Keratinocyte (primary cell): ENCODE results near the gene PRM2. TPM values are rescaled to one million over a fixed set of nuclear protein-coding genes. Genes with fewer than 3 reads are reported as not detected.

Source experiments
- DNase-seq: peaks from one replicate; pipeline ENCODE4 v3.0.0-alpha.2; 2011; ENCODE audit warnings: low read depth, missing footprints, low spot score
- FAIRE-seq: peaks from 2 replicates; lab custom pipeline; 2011; peaks lifted over from hg19 to GRCh38; lab: Jason Lieb, UNC
- H2AFZ ChIP-seq: 2 replicates; pipeline ENCODE4 v1.6.0; 2012; ENCODE audit warnings: low read length, control low read depth, inconsistent platforms; ENCODE audit not compliant: control insufficient read depth
- H3K27ac ChIP-seq: 2 replicates; pipeline ENCODE4 v1.5.1; 2011; ENCODE audit warnings: low read length; ENCODE audit not compliant: control insufficient read depth, insufficient read depth
- H3K27me3 ChIP-seq: 3 replicates; pipeline ENCODE4 v1.6.0; 2011; ENCODE audit warnings: low read length; ENCODE audit not compliant: control insufficient read depth, insufficient read depth; ENCODE audit errors: extremely low read depth
- H3K36me3 ChIP-seq, 2 experiments: 2 replicates in 1 of 2; 3 replicates in 1 of 2; pipeline ENCODE4 v1.5.1; 2011; ENCODE audit warnings: low read length in 2 of 2, mild to moderate bottlenecking in 1 of 2; ENCODE audit not compliant: control insufficient read depth in 2 of 2, insufficient read depth in 2 of 2; ENCODE audit errors: extremely low read depth in 1 of 2
- H3K4me1 ChIP-seq: 3 replicates; pipeline ENCODE4 v1.5.1; 2011; ENCODE audit warnings: low read length; ENCODE audit not compliant: control insufficient read depth, insufficient read depth; ENCODE audit errors: extremely low read depth
- H3K4me2 ChIP-seq: 3 replicates; pipeline ENCODE4 v1.6.0; 2011; ENCODE audit warnings: low read depth, low read length; ENCODE audit not compliant: control insufficient read depth, insufficient read depth; ENCODE audit errors: extremely low read depth
- H3K4me3 ChIP-seq, 3 experiments: fragments of 200-600 bp in 1 of 3; sonication (generic) in 1 of 3; 2 replicates in 2 of 3; 3 replicates in 1 of 3; pipeline ENCODE4 v1.5.1; 2011 to 2016; ENCODE audit warnings: low read length in 3 of 3, mild to moderate bottlenecking in 3 of 3, control low read depth in 2 of 3, inconsistent platforms in 1 of 3, low read depth in 1 of 3, mixed read lengths in 1 of 3, mixed run types in 1 of 3, moderate library complexity in 1 of 3; ENCODE audit not compliant: control insufficient read depth in 2 of 3, insufficient read depth in 2 of 3; ENCODE audit errors: extremely low read depth in 1 of 3
- H3K79me2 ChIP-seq: 2 replicates; pipeline ENCODE4 v1.6.0; 2012; ENCODE audit warnings: low read length; ENCODE audit not compliant: control insufficient read depth, insufficient read depth
- H3K9ac ChIP-seq: 3 replicates; pipeline ENCODE4 v1.6.0; 2011; ENCODE audit warnings: low read length; ENCODE audit not compliant: control insufficient read depth, insufficient read depth; ENCODE audit errors: extremely low read depth
- H3K9me1 ChIP-seq: 3 replicates; pipeline ENCODE4 v1.6.0; 2011; ENCODE audit warnings: low read length; ENCODE audit not compliant: control insufficient read depth, insufficient read depth; ENCODE audit errors: extremely low read depth
- H3K9me3 ChIP-seq: 2 replicates; pipeline ENCODE4 v1.5.1; 2012; ENCODE audit warnings: low read depth, low read length; ENCODE audit not compliant: control insufficient read depth
- H4K20me1 ChIP-seq: 3 replicates; pipeline ENCODE4 v1.6.0; 2011; ENCODE audit warnings: low read length; ENCODE audit not compliant: control insufficient read depth, insufficient read depth; ENCODE audit errors: extremely low read depth
- EZH2 ChIP-seq: IDR thresholded peaks from one replicate; pipeline ENCODE4 v1.6.1; 2012; ENCODE audit warnings: inconsistent platforms, mild to moderate bottlenecking, low read length, moderate library complexity
- dilution Hi-C: fragments of 300-500 bp; cut with MboI; formaldehyde crosslinking; loops from one replicate; pipeline ENCODE4 v1.7.0; 2020; ENCODE audit warnings: low sequenced_read_pairs; ENCODE audit not compliant: extremely low pct_ligation_motif_present
- polyA plus RNA-seq, 5 experiments: library from polyadenylated mRNA; depleted of rRNA in 3 of 5; stranded (reverse) in 3 of 5; stranded (forward) in 1 of 5; unstranded in 1 of 5; fragments of >200 nt; gene quantifications; 1 replicate in 1 of 5; 2 replicates in 3 of 5; 3 replicates in 1 of 5; pipeline versions ENCODE4 v1.2.1 to v1.2.3, GENCODE V29; 2011 to 2012; ENCODE audit warnings: missing spikeins in 2 of 5, low read depth in 1 of 5, low replicate concordance in 1 of 5
- TF ChIP-seq, protein P1 (sequence below), 3 experiments: IDR thresholded peaks in 1 of 3; conservative IDR thresholded peaks in 1 of 3; optimal IDR thresholded peaks in 1 of 3; 2 replicates in 2 of 3; 3 replicates in 1 of 3; pipeline versions ENCODE3 to v1.5.1; 2011; ENCODE audit warnings: low read length in 3 of 3, mild to moderate bottlenecking in 3 of 3, moderate library complexity in 2 of 3, control low read depth in 1 of 3, inconsistent platforms in 1 of 3; ENCODE audit not compliant: insufficient read depth in 2 of 3; ENCODE audit errors: extremely low read depth in 1 of 3

Gene PRM2
- polyA plus RNA-seq, 1 donor (not counting 4 experiments of a cell fraction or from before 2014, with no cell fraction given), result not detected

- no peaks in the 10 kb centered on the region for H3K79me2 ChIP-seq
- H3K9me3 ChIP-seq, result no peaks in the 10 kb centered on the region
- no peaks in the 10 kb centered on the region for H3K36me3 ChIP-seq
- H3K4me1 ChIP-seq, result peaks cover 14% of the 10 kb centered on the region
- dilution Hi-C loops, result no loop called here
- no peak for DNase-seq
- H3K4me2 ChIP-seq, result no peak overlapping the region
- no peak overlapping the region for H3K27ac ChIP-seq
- H3K9me1 ChIP-seq, result no peaks in the 10 kb centered on the region
- H3K27me3 ChIP-seq, result no peaks in the 10 kb centered on the region
- H2AFZ ChIP-seq, result no peak overlapping the region
- H4K20me1 ChIP-seq, result no peaks in the 10 kb centered on the region
- no peak for FAIRE-seq
- no peak overlapping the region for H3K9ac ChIP-seq
- no peak overlapping the region for H3K4me3 ChIP-seq
- TF ChIP-seq EZH2, result no peak
- TF ChIP-seq, protein P1, sequence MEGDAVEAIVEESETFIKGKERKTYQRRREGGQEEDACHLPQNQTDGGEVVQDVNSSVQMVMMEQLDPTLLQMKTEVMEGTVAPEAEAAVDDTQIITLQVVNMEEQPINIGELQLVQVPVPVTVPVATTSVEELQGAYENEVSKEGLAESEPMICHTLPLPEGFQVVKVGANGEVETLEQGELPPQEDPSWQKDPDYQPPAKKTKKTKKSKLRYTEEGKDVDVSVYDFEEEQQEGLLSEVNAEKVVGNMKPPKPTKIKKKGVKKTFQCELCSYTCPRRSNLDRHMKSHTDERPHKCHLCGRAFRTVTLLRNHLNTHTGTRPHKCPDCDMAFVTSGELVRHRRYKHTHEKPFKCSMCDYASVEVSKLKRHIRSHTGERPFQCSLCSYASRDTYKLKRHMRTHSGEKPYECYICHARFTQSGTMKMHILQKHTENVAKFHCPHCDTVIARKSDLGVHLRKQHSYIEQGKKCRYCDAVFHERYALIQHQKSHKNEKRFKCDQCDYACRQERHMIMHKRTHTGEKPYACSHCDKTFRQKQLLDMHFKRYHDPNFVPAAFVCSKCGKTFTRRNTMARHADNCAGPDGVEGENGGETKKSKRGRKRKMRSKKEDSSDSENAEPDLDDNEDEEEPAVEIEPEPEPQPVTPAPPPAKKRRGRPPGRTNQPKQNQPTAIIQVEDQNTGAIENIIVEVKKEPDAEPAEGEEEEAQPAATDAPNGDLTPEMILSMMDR (optimal IDR thresholded peaks at IDR 0.05 in 1 of 3, IDR thresholded peaks at IDR 0.05 in 1 of 3, conservative IDR thresholded peaks at IDR 0.05 in 1 of 3; ENCODE audit: extremely low read depth in 1 of 3, insufficient read depth in 2 of 3, low read length in 3 of 3), result no peak
Measured at GRCh38 chr16:11298143-11298900, 22.0 kb upstream of the PRM2 start.

DNA sequence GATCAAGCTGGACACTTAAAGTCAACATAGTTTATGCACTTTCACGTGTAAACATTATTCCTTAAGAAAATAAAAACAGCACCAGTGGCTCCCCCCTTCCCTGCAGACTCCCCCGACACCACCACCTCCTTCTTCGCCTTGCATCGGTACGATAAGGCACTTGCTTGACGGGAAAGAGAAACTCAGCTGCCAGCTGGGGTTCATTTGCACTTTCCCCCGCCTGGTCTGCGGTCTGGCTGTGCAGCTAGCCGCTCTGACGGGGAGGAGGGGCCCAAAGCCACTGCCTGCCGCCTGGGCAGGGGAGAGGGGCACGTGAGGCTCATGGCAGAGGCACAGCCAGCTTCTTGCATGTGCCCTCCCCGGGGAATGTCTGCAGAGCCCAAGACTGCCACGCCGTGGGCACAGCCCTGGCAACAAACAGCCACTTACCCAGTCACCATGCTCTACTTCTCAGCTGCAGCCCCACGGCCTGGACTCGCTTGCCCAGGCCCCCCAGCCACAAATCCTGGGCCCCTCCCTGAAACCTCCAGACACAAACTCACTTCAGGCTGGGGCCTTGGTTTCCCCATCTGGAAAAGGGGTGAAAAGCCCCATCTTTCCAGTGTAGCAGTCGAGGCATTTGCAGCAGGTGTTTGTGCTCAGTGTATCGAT is 21.3 kb upstream of the PRM2 start:
- Histone ChIP-seq H4K20me1 (no peaks in the 10 kb centered on the region), H3K79me2 (no peaks in the 10 kb centered on the region), H3K9me3 (no peaks in the 10 kb centered on the region), H3K4me2 (peak overlapping the region; percentile 73), H3K4me3 (peak overlapping the region in 2 of 3 experiments; percentile 15 to 40), H2AFZ (peak overlapping the region; percentile 78), H3K36me3 (no peaks in the 10 kb centered on the region), H3K27me3 (no peaks in the 10 kb centered on the region), H3K27ac (no peak overlapping the region), H3K4me1 (peaks cover 11% of the 10 kb centered on the region), H3K9ac (peak overlapping the region; percentile 48), H3K9me1 (no peaks in the 10 kb centered on the region)
- DNase-seq (no peak), FAIRE-seq (no peak)
- no peak for TF ChIP-seq EZH2
- TF ChIP-seq, protein P1 (optimal IDR thresholded peaks at IDR 0.05 in 1 of 3, IDR thresholded peaks at IDR 0.05 in 1 of 3, conservative IDR thresholded peaks at IDR 0.05 in 1 of 3; ENCODE audit: extremely low read depth in 1 of 3, insufficient read depth in 2 of 3, low read length in 3 of 3), result peak in 1 of 3 experiments; percentile 51
- dilution Hi-C loops, result no loop called here
